ENCODE measurements around the gene CADPS2. TPM values are rescaled to one million over a fixed set of nuclear protein-coding genes. Genes with fewer than 3 reads are reported as not detected.
A peak's percentile ranks its signal among the peaks of the same experiment; 100 is the strongest.
"Not testable (repeated sequence)": the region's sequence is repeated elsewhere in the genome, so short reads cannot be mapped to it uniquely, and the experiment has no call there.

CADPS2 gene
- total and polyA plus RNA-seq, 8 donors, result 34.2 to 83.4 (median 64.6) TPM

DNA sequence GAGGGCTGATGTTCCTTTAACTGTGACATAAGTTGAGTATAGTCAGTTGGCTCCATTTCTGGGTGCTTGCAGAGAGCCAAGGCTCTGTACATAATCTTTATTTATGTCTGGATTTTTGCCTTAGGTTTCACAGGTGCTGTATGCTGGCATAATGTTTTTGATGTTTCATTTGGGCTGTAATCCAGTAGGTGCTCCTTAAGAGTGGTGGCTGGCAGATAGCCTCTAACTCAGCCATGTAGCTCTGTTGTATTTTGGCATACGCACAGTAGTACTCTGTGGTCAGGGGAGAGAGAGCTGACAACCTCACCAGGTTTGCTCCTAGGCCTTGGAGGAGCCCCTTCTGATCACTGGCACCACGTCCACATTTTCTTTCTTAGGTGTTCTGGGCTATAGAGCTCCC is 248.5 kb downstream of the CADPS2 start:
- Histone ChIP-seq H3K27ac (no peak overlapping the region), H3K9me3 (peaks cover 0 to 5% of the 10 kb centered on the region in 2 donors), H3K27me3 (no peaks in the 10 kb centered on the region), H3K4me3 (no peak overlapping the region), H3K36me3 (no peaks in the 10 kb centered on the region), H3K4me1 (no peaks in the 10 kb centered on the region)
- ATAC-seq, result peak; percentile 63
- intact Hi-C loops (cut with DNase I), result no loop called here
- TF ChIP-seq, protein P1, sequence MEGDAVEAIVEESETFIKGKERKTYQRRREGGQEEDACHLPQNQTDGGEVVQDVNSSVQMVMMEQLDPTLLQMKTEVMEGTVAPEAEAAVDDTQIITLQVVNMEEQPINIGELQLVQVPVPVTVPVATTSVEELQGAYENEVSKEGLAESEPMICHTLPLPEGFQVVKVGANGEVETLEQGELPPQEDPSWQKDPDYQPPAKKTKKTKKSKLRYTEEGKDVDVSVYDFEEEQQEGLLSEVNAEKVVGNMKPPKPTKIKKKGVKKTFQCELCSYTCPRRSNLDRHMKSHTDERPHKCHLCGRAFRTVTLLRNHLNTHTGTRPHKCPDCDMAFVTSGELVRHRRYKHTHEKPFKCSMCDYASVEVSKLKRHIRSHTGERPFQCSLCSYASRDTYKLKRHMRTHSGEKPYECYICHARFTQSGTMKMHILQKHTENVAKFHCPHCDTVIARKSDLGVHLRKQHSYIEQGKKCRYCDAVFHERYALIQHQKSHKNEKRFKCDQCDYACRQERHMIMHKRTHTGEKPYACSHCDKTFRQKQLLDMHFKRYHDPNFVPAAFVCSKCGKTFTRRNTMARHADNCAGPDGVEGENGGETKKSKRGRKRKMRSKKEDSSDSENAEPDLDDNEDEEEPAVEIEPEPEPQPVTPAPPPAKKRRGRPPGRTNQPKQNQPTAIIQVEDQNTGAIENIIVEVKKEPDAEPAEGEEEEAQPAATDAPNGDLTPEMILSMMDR (IDR thresholded peaks at IDR 0.05), result no peak
- DNase-seq, result no peak

DNA sequence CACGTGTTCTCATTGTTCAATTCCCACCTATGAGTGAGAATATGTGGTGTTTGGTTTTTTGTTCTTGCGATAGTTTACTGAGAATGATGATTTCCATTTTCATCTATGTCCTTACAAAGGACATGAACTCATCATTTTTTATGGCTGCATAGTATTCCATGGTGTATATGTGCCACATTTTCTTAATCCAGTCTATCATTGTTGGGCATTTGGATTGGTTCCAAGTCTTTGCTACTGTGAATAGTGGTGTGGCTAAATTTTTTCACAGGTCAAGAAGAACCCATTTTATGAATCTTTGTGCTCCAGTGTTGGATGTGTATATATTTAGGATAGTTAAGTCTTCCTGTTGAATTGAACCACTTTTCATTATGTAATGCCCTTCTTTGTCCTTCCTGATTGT is 250.8 kb downstream of the CADPS2 start:
- DNase-seq; H3K4me1 ChIP-seq; intact Hi-C loops (cut with DNase I); H3K27ac ChIP-seq; H3K4me3 ChIP-seq; H3K27me3 ChIP-seq; H3K36me3 ChIP-seq; H3K9me3 ChIP-seq; ATAC-seq: not testable (repeated sequence)

GRCh38 chr7:122633472-122633871 is 252.8 kb downstream of the CADPS2 start:
- H3K4me1 ChIP-seq, result no peaks in the 10 kb centered on the region
- no peak overlapping the region for H3K4me3 ChIP-seq
- H3K9me3 ChIP-seq, result peaks cover 0 to 3% of the 10 kb centered on the region in 2 donors
- no peak overlapping the region for H3K27ac ChIP-seq
- DNase-seq, result no peak
- H3K36me3 ChIP-seq, result no peaks in the 10 kb centered on the region
- no peaks in the 10 kb centered on the region for H3K27me3 ChIP-seq
- no peak for ATAC-seq
- TF ChIP-seq, protein P1 (IDR thresholded peaks at IDR 0.05), result no peak
- intact Hi-C loops (cut with DNase I), result no loop called here

- Histone ChIP-seq H3K9me3 (no peaks in the 10 kb centered on the region), H3K36me3 (no peaks in the 10 kb centered on the region), H3K4me1 (no peaks in the 10 kb centered on the region), H3K4me3 (no peak overlapping the region), H3K27ac (no peak overlapping the region), H3K27me3 (no peaks in the 10 kb centered on the region)
- no peak for DNase-seq
- intact Hi-C loops (cut with DNase I), result no loop called here
- no peak for ATAC-seq
- TF ChIP-seq, protein P1 (IDR thresholded peaks at IDR 0.05), result no peak
Measured at GRCh38 chr7:122632238-122632637, 254.0 kb downstream of the CADPS2 start.

DNA sequence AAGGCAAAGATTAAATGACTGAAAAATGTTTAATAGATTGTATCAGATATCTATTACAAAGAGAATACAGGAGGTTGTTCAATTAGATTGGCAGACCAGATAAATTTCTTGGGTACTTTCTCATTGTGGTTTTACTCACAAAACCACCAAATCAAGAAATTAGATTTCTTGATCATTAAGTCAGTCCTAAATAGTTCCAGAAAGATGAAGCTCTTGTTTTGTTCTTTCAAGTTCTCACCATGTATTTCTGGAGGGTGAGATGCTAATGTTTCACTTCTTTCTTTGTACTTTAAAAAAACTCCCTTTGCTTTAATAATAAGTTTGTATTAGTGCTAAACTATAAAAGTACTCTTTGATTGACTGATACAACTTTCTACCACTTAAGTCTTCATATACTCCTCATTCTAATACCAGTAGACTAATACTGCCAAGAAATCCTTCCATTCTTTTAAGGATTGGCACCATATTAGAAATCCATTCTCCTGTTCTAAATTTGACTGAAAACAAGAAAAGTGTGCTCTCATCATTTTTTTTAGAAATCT is 256.8 kb downstream of the CADPS2 start:
- H3K4me1 ChIP-seq, result no peaks in the 10 kb centered on the region
- no peak overlapping the region for H3K27ac ChIP-seq
- no peak for DNase-seq
- no peaks in the 10 kb centered on the region for H3K36me3 ChIP-seq
- H3K9me3 ChIP-seq, result no peaks in the 10 kb centered on the region
- H3K27me3 ChIP-seq, result no peaks in the 10 kb centered on the region
- H3K4me3 ChIP-seq, result no peak overlapping the region
- intact Hi-C loops (cut with DNase I), result no loop called here
- ATAC-seq, result no peak
- TF ChIP-seq, protein P1 (IDR thresholded peaks at IDR 0.05), result no peak
